ENCODE results near the gene PRKAG2.

DNA sequence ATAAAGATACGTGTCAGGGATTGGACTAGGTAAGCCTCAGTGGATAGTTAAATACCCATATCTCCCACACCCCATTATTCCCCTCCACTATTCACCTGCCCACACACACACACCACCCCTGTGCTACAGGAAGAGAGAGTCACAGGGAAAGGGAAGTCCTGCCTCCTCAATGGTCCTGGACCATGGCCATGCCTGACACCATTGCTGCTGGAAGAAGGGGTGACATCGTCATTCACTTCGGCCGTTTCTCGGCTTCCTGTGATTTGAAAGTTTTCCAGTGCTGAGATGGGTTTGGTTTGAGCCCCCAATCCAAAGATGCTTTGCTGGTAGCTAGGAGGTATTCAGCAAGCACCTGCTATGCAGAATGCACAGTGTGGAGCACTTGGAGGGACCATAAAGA is 18.5 kb downstream of the PRKAG2 start:
- TF ChIP-seq SMC3 (IDR thresholded peaks at IDR 0.05; ENCODE audit: low read depth, low read length) (no peak), EP300 (IDR thresholded peaks at IDR 0.05; ENCODE audit: borderline replicate concordance in 1 of 2, low read depth in 1 of 2, low read length in 1 of 2) (no peak)
- TF ChIP-seq, protein P1, sequence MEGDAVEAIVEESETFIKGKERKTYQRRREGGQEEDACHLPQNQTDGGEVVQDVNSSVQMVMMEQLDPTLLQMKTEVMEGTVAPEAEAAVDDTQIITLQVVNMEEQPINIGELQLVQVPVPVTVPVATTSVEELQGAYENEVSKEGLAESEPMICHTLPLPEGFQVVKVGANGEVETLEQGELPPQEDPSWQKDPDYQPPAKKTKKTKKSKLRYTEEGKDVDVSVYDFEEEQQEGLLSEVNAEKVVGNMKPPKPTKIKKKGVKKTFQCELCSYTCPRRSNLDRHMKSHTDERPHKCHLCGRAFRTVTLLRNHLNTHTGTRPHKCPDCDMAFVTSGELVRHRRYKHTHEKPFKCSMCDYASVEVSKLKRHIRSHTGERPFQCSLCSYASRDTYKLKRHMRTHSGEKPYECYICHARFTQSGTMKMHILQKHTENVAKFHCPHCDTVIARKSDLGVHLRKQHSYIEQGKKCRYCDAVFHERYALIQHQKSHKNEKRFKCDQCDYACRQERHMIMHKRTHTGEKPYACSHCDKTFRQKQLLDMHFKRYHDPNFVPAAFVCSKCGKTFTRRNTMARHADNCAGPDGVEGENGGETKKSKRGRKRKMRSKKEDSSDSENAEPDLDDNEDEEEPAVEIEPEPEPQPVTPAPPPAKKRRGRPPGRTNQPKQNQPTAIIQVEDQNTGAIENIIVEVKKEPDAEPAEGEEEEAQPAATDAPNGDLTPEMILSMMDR (IDR thresholded peaks at IDR 0.05) = no peak
